T47D (cell line): ENCODE results near the gene RBP5.

Experiments
- DNase-seq, 2 experiments: peaks; one replicate each; pipeline versions ENCODE4 v3.0.0 to v3.0.0-alpha.2; 2011 to 2012; ENCODE audit warnings: low read depth in 1 of 2, low spot score in 1 of 2
- JUND ChIP-seq: IDR thresholded peaks from 2 replicates; pipeline ENCODE4 v1.6.1; 2012; ENCODE audit warnings: low read depth
- in situ Hi-C: cut with HindIII; loops from 2 replicates; pipeline ENCODE4 v1.10.0; 2016; ENCODE audit warnings: low sequenced_read_pairs, low pct_unique_long_range_greater_than_20kb

The RBP5 gene

DNA sequence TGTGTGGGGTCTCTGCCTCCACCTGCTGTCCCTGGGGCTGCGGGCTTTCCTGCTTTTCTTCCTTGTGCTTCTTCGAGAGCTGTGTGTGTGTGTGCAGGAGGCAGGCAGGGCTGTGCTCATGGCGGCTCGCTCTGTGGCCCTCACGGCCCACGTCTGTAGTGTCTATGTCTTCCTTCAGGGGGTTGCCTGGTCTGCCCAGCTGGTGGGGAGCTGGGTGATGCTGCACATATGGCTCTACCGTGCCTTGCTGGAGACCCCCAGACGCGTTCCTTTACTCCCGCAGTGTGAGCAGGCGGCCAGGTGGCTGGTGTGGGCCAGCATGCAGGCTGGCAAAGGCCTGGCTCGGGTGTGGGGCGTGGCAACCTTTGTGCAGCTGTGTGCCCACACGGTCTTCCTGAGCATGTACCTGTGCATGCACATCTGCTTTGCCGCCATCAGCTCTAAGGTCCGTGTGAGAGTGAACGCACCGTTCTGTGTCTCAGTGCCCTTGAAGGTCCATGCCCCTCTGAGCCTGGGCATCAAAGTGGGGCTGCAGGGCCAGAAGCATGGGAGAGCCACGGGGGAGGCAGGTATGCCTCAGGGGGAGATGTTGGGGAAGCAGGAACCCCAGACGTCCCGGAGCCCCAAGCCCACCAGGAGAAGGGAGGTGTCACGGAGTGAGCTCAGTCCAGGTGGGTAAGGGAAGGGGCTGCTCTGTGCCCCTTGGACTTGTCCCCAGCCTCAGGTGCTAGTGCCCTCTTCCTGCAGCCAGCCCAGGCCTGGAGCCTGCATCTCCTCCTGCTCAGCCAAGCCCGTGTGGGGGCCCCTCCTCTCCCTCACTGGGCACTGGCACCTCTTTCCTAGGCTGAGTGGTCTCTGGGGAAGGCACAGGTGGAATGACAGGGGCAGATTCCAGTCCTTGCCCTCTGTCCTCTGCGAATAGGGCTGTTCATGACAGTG lies 27.8 kb upstream of the RBP5 start:
- no peak for DNase-seq
- in situ Hi-C loops: no loop called here
- no peak for TF ChIP-seq JUND

- TF ChIP-seq JUND: no peak
- in situ Hi-C loops: no loop called here
- peak in 1 of 2 experiments; percentile 47 for DNase-seq
These were observed 26.9 kb upstream of the RBP5 start for GRCh38 chr12:7155471-7156034.

- no peak for TF ChIP-seq JUND
- in situ Hi-C loops: no loop called here
- DNase-seq: no peak
These were observed 26.3 kb upstream of the RBP5 start for GRCh38 chr12:7154901-7155470.

GRCh38 chr12:7154042-7154441 lies 25.4 kb upstream of the RBP5 start:
- in situ Hi-C loops: no loop called here
- no peak for TF ChIP-seq JUND
- DNase-seq: no peak

DNA sequence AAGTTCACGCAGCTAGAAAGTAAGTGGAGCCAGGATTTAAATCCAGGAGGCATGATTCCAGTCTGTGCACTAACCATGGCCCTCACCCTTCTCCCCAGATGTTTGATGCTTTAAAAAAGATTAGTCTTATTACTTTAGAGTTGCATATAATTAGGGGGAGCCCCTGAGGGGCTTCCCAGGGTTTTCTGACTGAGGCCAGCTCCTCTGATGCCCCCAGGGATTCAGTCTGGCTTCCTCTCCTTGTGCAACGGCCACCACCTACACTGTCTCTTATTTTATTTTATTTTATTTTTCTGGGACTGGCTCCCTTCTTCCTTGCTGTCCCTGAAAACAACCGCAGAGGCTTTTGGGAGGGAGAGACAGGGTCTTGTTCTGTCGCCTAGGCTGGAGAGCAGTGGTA lies 24.1 kb upstream of the RBP5 start:
- no peak for TF ChIP-seq JUND
- DNase-seq: no peak
- in situ Hi-C loops: no loop called here

- TF ChIP-seq JUND: no peak
- DNase-seq: no peak
- in situ Hi-C loops: no loop called here
These were observed 22.8 kb upstream of the RBP5 start for GRCh38 chr12:7151532-7151931.

DNA sequence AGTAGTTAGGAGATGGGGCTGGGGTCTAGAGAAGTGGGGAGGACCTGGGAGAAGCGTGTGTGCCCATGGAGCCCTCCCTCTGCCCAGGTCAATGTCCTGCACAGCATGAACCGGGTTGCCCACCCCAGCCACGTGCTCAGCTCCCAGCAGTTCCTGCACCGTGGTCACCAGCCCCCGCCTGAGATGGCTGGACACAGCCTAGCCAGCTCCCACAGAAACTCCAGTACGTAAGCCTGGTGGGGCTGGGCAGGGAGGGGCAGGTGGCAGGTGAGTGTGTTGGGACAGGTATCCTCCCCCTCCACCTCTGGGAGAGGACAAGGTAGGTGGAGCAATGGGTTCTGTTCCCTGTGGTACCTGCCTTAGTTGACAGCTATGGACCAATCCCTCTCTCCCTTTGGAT lies 22.2 kb upstream of the RBP5 start:
- DNase-seq: no peak
- TF ChIP-seq JUND: no peak
- in situ Hi-C loops: no loop called here

DNA sequence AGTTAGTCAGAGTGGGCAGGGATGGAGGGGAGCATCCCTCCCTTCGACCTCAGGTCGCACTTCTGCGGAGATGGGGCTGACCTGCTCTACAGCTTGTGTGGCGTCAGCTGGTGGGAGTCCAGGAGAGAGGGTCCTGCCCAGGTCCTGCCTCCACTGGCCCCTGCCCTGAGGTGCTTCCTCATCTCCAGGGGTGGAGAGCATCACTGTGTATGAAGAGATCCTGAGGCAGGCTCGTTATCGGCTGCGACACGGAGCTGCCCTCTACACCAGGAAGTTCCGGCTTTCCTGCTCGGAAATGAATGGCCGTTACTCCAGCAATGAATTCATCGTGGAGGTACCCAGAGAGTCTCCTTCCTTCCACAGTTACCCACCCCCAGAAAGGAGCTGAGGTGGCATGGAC lies 21.7 kb upstream of the RBP5 start:
- in situ Hi-C loops: no loop called here
- TF ChIP-seq JUND: no peak
- DNase-seq: no peak

DNA sequence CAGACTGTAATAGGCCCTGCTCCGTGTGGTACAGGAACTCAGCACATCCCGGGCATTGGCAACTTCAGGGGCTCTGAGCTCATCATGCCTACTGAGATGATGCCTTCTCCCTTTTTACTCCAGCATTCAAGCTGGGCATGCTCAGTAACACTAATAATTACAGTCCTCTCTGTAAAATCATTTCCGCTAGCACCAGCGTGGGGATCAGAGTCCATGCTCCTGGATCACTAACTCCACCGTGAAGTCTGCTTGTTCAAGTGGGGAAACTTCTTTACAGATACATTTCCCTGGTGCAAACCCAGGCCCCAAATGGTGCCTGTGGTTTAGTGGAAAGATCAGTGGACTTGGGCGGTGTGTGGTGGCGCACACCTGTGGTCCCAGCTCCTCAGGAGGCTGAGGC lies 18.2 kb upstream of the RBP5 start:
- no peak for TF ChIP-seq JUND

DNA sequence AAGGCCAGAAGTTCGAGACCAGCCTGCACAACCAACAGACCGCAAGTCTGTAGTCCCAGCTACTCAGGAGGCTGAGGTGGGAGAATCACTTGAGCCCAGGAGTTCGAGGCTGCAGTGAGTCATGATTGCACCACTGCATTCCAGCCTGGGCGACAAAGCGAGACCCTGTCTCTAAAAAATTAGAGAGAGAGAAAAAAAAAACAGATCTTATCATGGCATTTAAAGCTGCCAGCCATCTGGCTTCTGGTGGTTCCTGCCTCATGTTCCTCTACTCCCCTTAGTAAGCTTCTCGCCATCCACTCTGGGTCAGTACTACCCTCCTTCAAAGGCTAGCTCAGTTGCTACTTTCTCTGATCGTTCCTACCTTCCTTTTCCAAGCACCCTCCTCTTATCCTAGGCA lies 17.5 kb upstream of the RBP5 start:
- in situ Hi-C loops: no loop called here
- no peak for TF ChIP-seq JUND
- no peak for DNase-seq

More for the DNA sequence above, 18.2 kb upstream of the RBP5 start:
- no peak for DNase-seq
- in situ Hi-C loops: no loop called here

DNA sequence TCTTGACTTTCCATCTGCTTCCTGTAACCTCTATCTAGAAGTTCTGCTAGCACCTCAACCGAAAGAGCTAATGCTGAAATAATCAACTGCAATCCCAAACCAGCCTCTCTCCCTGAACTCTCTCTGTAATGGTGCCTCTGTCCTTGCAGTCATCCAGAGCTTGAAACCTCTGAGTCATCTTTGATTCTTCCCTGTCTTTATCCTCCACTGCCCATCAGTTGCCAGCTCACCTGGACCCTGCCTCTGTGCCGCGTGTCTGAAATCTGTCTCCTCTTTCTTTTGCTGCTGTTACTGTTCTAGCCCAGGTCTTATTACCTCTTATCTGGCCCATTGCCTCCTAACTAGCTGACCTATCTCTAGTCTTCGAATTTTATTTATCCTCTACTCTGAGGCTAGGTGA lies 17.0 kb upstream of the RBP5 start:
- in situ Hi-C loops: no loop called here
- no peak for TF ChIP-seq JUND
- no peak for DNase-seq

- in situ Hi-C loops: no loop called here
These were observed 15.9 kb upstream of the RBP5 start for GRCh38 chr12:7144414-7145120.

DNA sequence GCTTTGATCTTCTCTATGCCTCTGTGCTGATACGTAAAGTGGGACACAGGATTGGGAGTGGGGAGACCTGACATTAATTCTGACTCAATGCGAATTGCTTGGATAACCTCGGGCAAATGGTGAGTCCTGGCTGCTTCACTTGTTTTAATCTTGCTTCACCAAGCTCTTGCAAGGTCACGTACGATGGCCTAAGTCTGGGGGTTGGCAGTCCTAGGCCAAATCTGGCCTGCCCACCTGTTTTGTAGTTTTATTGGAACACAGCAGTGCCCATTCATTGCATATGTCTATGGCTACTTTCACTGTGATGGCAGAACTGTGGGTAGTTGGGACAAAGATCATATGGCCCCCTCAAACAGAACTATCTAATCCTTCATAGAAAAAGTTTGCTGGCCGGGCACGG lies 14.9 kb upstream of the RBP5 start:
- in situ Hi-C loops: no loop called here
- no peak for DNase-seq
- no peak for TF ChIP-seq JUND

More at GRCh38 chr12:7144414-7145120, 15.9 kb upstream of the RBP5 start:
- no peak for TF ChIP-seq JUND
- DNase-seq: peak in 1 of 2 experiments; percentile 9
